ENCODE data around the gene RTKN.

The RTKN gene

DNA sequence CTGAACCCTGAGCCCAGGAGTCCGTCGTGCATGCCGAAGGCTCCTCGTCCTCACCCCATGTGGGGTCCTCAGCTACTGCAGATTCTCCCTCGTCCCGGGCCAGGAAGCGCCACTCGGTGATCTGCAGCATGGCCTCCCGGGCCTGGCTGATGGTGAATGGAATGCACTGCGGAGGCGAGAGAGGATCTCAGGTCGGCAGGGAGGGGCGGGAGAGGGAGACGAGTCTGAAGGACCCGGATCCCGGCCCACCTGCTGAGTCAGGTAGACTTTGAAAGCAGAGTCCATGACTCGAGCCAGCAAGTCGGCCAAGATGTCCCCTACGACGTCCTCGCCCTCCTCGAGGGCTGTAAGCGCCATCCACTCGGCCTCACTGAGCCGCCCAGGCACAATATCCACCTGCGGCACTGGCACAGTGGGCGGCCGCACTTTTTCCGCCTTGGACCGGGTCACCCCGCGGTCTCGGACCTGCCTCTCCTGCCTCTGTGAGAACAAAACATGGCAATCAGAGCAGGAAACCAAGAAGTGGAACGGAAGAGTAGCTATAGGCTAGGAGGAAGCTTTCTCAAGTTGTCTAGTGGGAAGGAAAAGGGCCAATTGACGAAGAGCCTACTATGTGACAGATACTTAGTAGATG is 25.9 kb downstream of the RTKN start:
- no peak for DNase-seq (ENCODE audit: low read depth)

DNA sequence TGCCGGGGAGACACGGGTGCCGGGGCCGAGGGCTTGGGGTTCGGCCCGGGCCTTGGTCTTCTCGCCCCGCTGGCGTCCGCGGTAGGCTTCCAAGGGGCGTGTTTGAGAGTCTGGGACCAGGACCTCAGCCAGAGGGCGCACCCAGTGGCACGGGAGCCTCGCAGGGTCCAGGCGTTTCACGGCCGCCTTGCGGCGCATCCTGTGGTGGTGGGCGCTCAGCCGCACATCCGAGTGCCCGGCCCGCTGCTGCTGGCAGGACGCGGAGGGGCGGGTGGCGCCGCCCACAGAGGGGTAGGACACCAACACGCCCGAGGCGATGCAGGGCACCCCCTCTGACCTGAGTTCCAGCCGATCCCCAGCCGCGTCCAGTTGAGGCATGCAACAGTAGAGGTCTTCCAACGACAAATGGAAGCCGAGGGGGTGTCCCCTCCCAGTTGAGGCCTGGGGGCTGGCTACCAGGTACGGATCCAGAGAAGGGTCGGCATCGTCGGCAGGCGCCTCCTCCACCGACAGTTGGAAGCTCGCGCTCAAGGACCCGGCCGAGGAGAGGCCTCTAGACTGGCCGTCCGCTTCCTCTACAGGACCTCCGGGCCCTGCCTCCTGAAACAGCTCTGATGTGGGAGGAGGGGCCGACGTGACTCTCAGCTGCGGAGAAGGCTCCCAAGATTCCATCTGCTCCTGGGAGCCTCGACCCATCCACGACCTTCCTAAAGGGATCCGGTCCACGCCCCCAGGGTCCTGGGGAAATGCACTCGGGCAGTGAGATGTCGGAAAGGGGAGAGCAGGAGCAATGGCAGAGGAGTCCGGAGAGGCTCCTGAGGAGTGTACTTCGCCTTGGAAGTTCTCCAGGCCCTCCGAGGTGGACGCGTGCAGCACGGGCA is 26.6 kb downstream of the RTKN start:
- no peak for DNase-seq (ENCODE audit: low read depth)

DNA sequence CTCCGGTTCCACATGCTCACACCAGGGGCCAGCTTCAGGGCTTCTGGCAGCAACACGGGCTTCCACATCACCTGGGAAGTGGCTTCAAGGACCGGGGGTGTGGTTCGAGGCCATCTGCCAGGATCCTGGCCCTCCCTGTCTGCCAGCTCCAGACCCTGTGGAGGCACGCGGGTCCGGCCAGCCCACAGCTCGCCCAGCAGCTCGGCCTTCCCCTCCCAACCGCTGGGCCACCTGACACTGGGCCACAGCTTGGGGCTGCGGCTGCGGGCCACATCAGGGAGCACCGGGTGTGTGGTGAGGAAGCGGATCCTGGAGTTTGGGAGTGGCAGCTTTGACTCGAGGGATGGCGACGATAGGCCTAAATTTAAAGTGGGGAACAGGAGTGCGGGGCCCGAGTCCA is 27.3 kb downstream of the RTKN start:
- DNase-seq (ENCODE audit: low read depth): no peak

GRCh38 chr2:74413001-74413698 is 28.6 kb downstream of the RTKN start:
- no peak for DNase-seq (ENCODE audit: low read depth)

DNA sequence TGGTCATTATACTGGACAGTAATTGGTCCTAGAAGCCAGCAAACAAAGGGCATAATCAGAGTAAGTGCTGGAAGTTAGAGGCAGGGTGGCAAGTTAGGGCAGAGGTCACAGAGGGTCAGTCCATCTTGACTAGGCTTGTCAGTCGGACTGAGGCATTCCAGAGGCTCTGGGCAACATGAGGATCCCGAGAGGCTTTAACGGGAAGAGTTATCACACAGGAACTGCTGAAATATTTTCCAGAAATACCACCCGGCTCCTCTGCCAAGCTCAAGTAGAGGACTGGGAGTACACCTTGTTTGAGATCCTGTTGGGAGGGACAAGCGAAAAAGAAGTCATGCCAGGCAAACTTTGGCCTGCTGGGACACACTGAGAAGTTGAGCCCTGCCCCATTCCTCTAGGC is 34.1 kb downstream of the RTKN start:
- no peak for DNase-seq (ENCODE audit: low read depth)

DNA sequence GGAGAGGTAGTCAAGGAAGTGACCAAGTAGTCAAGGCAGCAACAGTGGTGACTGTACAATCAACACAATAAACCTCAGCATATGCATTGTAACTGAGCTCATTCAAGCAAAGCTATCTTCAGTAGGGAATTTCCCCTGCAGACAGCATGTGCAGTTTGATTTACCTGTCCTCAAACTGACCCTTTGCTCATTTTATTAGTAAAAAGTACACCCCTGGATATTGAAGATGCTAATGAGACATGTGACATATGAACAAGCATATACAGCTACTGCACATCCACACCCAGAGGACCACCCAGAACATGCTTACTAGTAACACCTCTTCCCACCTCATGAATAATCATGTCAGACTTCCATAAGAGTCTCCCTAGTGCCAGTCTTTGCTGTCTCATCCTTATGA is 35.7 kb downstream of the RTKN start:
- no peak for DNase-seq (ENCODE audit: low read depth)

GRCh38 chr2:74401891-74402290 is 39.8 kb downstream of the RTKN start:
- DNase-seq (ENCODE audit: low read depth): no peak

- DNase-seq (ENCODE audit: low read depth): no peak
These were observed 42.0 kb downstream of the RTKN start for GRCh38 chr2:74399785-74400184.

- DNase-seq (ENCODE audit: low read depth): no peak
These were observed 45.6 kb downstream of the RTKN start for GRCh38 chr2:74396149-74396548.

GRCh38 chr2:74393525-74393924 is 48.2 kb downstream of the RTKN start:
- no peak for DNase-seq (ENCODE audit: low read depth)

- no peak for DNase-seq (ENCODE audit: low read depth)
These were observed 49.3 kb downstream of the RTKN start for GRCh38 chr2:74392449-74392743.

DNA sequence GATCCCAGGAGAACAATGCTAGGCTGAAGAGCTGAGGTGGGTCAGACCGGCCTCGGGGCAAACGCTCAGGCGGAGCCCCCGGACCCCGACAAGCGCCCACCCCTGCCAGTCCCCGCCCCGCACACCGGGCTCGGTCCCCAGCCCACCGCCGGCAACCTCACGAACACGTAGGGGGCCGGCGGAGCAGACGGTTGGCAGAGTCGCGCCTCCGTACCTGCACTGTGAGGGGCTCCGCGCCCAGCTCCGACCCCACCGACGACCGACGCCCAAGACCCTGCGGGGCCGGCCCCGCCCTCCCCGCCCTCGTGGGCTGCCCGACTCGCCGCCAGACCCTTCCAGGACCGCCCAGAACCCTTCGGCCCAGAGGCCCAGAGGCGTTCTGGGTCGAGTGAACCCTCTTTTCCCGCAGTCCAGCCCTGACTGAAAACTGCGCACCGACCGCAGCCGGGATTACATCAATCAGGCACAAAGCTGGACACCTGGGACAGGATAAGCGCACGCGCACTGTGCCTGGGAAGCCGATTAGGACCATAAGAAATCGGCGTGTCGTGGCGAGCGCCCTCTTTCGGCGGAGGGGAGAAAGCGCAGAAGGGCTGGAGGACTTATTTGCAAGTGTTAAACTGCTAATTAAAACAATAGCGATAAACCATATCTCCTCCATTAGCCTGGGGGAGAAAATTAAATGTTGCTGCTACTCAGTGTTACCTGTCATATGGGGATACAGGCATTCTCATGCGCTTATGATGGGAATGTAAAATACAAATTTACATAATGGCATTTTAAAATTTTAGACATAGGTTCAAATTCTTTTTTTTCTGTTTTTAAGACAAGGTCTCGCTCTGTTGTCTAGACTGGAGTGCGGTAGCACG is 49.9 kb downstream of the RTKN start:
- peak; percentile 90 for DNase-seq (ENCODE audit: low read depth)

DNA sequence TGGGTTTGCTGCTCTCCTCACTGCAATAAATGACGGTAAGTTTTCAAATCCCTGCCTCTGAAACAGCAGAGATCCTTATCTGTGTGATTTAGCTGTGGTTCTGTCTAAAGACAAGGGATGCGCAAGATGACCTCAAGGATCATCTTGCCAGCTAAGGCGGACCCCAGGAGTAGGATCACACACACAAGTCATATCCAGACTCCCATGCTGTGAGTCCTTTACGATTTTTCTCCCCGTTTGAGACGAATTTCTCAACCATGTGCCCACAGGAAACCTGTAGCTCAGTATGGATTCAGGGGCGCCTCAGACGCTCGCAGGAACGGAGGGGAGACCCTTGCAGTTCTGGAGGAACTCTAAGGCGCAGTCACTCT is 50.5 kb downstream of the RTKN start:
- no peak for DNase-seq (ENCODE audit: low read depth)

DNA sequence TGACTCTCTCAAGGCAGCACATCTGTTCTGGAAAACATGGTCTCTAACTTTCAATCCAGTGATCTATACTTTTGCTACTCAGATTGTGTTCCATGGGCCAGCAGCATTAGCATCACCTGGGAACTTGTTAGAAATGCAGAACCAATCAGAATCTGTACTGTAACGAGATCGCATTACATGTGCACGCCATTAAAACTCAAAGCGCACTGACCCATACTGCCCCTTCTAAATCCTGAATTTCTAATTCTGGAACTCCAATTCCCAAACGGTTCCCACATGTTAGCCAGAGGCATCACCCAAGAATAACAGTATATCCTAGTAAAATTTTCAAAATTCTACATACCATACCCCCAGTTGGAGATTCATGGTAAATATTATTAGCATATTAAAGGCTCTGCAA is 51.1 kb downstream of the RTKN start:
- no peak for DNase-seq (ENCODE audit: low read depth)

DNA sequence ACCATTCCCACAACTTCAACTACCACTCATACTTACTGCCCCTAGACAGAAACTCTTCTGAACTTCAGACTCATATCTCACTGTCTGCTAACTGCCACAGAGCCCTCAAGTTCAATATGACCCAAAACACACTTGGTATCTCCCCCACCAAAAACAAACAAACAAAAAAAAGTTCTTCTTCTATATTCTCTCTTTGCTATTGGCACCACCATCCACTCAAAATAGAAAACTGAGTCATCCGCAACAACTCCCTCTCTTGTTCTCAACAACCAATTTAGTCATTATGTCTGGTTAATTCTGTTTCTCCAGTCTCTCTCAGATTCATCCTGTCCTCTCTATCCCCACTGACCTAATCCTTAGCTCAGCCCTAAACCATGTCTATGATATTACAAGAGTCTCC is 54.4 kb downstream of the RTKN start:
- no peak for DNase-seq (ENCODE audit: low read depth)

DNA sequence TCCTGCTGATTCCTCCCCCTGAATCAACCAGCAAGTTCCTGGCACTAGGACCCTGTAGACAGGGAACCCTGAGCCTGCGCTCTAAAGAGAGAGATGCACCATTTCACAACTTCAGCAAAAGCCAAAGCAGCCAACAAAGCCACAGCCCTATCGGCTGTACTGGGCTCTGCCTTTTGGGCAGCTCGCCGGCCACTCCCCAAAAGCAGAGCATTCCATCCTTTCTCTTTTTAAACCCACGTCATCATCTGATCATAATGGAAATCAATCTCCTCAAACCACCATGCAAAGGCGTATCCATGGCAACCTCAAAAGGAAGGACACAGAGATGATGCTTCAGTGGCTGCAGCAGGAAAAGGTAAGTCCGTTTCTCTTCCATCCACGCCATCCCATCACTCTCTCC is 56.3 kb downstream of the RTKN start:
- DNase-seq (ENCODE audit: low read depth): no peak

GRCh38 chr2:74384051-74384450 is 57.7 kb downstream of the RTKN start:
- no peak for DNase-seq (ENCODE audit: low read depth)

GRCh38 chr2:74383254-74383653 is 58.5 kb downstream of the RTKN start:
- no peak for DNase-seq (ENCODE audit: low read depth)

GRCh38 chr2:74381751-74382150 is 60.0 kb downstream of the RTKN start:
- no peak for DNase-seq (ENCODE audit: low read depth)

- peak; percentile 6 for DNase-seq (ENCODE audit: low read depth)
These were observed 61.6 kb downstream of the RTKN start, which contains the start of gene DCTN1 for GRCh38 chr2:74379851-74380789. DCTN1 (minus strand) TSS chr2:74380311; CDS start chr2:74380037, 274 bp downstream.

- DNase-seq (ENCODE audit: low read depth): no peak
These were observed 63.7 kb downstream of the RTKN start for GRCh38 chr2:74378007-74378406.

Data from stimulated activated CD8-positive, alpha-beta memory T cell treated with anti-CD3 and anti-CD28 coated beads, Interleukin-12 subunit alpha, Interleukin-12 subunit beta, amount 100 ng/mL, for 4 hours (primary cell).